ENCODE data around the gene IMMP2L.

GRCh38 chr7:110750931-110751605 is 811.2 kb downstream of the IMMP2L start:
- no peak for TF ChIP-seq CTCF (IDR thresholded peaks at IDR 0.05)
- no peak for TF ChIP-seq POLR2AphosphoS5 (IDR thresholded peaks at IDR 0.05; ENCODE audit: low read depth, low read length)
